Fibroblast of skin of right quadriceps (primary cell): ENCODE measurements around the gene SOS1.

Experiments
- DNase-seq: peaks from one replicate; pipeline ENCODE4 v3.0.0-alpha.2; 2013

The SOS1 gene

GRCh38 chr2:39018638-39019037 is 102.2 kb downstream of the SOS1 start:
- DNase-seq, result no peak

GRCh38 chr2:39017334-39017733 is 103.5 kb downstream of the SOS1 start:
- DNase-seq, result no peak

- no peak for DNase-seq
Measured at GRCh38 chr2:39015424-39015823, 105.4 kb downstream of the SOS1 start.

- DNase-seq, result no peak
Measured at GRCh38 chr2:39013871-39014270, 107.0 kb downstream of the SOS1 start.

- DNase-seq, result peak; percentile 35
Measured at GRCh38 chr2:39008665-39009064, 112.2 kb downstream of the SOS1 start.

- DNase-seq, result no peak
Measured at GRCh38 chr2:39007875-39008504, 112.9 kb downstream of the SOS1 start.

GRCh38 chr2:39000552-39000951 is 120.3 kb downstream of the SOS1 start:
- DNase-seq, result no peak

GRCh38 chr2:38997781-38998180 is 123.1 kb downstream of the SOS1 start:
- DNase-seq, result peak; percentile 96

GRCh38 chr2:38991899-38992298 is 129.0 kb downstream of the SOS1 start:
- no peak for DNase-seq

- no peak for DNase-seq
Measured at GRCh38 chr2:38988716-38989115, 132.1 kb downstream of the SOS1 start.

GRCh38 chr2:38982498-38982897 is 138.4 kb downstream of the SOS1 start:
- no peak for DNase-seq

- no peak for DNase-seq
Measured at GRCh38 chr2:38981670-38982357, 139.0 kb downstream of the SOS1 start.

- no peak for DNase-seq
Measured at GRCh38 chr2:38981003-38981669, 139.7 kb downstream of the SOS1 start.

- DNase-seq, result no peak
Measured at GRCh38 chr2:38978908-38979307, 141.9 kb downstream of the SOS1 start.

- DNase-seq, result no peak
Measured at GRCh38 chr2:38978296-38978903, 142.5 kb downstream of the SOS1 start.

GRCh38 chr2:38977047-38977446 is 143.8 kb downstream of the SOS1 start:
- no peak for DNase-seq

GRCh38 chr2:38975042-38975441 is 145.8 kb downstream of the SOS1 start:
- DNase-seq, result no peak

GRCh38 chr2:38973266-38973665 is 147.6 kb downstream of the SOS1 start:
- DNase-seq, result no peak

GRCh38 chr2:38971377-38971776 is 149.5 kb downstream of the SOS1 start:
- no peak for DNase-seq

GRCh38 chr2:38968021-38968420 is 152.8 kb downstream of the SOS1 start:
- no peak for DNase-seq

GRCh38 chr2:38966678-38967077 is 154.2 kb downstream of the SOS1 start:
- DNase-seq, result no peak

GRCh38 chr2:38966006-38966405 is 154.8 kb downstream of the SOS1 start:
- DNase-seq, result no peak

- DNase-seq, result no peak
Measured at GRCh38 chr2:38960609-38961320, 160.1 kb downstream of the SOS1 start.
